GM18499 (cell line): ENCODE measurements around the gene CPA4.

ENCODE experiments used
- ATAC-seq: cut with Tn5 transposase; IDR thresholded peaks from one replicate; pipeline ENCODE4 v1.9.1; 2021; ENCODE audit warnings: moderate number of reproducible peaks; ENCODE audit not compliant: insufficient read depth, unreplicated experiment

Gene CPA4

DNA sequence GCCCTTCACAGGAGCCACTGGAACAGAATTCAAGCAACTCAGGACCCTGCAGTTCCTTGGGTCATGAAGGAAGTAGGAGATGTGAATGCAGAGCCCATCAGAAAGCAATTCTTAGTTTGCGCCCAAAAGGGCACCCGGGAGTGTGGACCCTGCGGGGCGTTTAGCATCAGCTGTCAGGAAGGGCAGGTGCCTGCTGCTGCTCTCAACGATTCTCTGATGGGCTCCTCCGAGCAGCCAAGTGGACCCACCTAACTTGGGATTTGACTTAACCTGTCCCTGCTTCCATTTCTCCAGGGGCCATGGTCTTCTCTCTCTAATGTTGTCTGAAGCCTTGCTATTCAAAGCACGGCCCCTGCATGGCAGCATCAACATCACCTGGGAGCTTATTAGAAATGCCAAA is 68.7 kb downstream of the CPA4 start:
- no peak for ATAC-seq

DNA sequence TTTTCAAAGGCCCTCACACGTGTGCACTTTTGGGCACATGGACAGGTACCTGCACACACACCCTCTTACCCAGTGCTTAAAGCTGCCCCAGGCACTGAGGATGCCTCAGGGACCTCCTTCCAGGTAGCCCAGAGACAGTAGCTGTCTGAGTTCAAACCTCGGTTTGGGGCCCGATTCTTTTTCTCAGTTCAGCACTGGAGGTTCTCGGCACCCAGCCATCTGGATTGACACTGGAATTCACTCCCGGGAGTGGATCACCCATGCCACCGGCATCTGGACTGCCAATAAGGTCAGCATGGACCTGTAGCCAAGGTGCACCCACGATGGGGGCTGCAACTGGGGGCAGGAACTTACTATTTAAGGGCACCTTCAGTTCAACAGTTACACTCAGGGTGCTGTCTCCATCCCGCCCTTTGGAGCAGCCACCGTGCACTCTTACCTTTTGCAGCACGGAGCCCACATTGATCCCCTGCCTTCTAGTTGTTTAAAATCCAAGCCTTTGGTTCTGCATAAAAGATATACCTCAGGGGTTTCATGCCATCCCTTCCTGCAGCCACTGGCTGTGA is 69.4 kb downstream of the CPA4 start:
- ATAC-seq, result no peak

DNA sequence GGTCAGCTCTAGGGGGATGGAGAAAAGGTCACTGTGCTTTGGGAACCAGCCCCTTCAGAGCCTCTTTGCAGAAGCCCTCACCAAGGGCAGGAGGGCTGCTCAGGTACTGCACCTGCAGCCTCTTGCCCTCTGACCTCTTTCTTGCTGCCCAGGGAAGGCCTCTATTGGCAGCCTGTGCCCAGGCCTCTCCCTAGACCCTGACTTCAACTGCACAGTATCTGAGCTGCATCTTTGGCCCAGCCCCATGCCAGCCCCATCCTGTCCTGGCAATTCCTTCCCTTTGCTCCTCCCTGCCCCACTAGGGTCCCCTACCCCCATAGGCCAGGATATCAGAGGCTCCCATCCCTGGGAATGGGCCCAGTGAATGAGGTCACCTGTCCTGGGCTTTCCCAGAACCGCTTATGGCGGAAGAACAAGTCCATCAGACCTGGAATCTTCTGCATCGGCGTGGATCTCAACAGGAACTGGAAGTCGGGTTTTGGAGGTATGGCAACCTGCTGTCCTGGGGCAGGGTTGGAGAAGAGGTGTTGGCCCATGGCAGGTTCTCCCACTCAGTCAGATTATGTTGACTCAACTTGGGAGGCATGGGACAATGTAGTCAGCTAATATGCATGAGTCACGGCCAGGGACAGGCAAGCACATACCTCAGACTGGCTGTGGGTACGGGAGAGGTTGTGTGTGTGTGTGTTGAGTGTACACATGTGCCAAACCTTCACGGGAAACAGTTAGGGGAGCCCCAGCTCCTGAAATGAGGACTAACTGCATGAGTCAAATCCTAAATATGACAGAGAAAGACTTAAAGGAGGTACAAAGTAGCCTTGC is 70.3 kb downstream of the CPA4 start:
- ATAC-seq, result no peak

DNA sequence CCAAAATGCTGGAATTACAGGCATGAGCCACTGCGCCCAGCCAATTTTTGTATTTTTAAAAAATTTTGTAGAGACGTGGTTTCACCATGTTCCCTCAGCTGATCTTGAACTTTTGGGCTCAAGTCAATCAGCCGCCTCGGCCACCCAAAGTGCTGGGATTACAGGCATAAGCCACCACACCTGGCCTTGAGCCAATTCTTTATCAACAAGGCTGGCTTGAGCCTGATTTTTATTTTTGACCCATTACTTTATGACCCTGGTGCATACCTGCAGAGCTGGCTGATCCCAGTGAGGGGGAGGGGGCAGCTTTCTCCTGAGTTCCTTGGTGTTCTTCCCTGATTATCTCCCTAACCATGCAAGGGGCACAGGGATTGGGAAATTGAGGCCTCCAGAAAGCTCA is 71.5 kb downstream of the CPA4 start:
- no peak for ATAC-seq

DNA sequence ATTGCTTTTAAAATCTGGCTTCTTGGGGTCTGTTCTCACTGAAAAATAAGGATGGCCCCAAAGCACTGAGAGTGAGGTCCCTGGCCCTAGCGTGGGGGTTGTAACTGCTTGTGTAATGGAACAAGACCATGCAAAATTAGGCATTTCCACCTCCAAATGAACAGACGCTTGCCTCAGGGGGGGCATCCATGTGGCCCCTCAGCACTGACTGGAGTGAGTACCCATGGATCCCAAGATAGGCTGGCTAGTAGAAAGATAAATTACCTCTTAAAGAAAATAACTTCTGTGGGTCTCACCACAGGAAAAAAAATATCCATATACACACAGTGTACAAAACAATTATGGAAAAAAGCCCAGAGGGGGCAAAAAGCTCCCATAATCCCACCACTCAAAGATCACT is 72.1 kb downstream of the CPA4 start:
- no peak for ATAC-seq

DNA sequence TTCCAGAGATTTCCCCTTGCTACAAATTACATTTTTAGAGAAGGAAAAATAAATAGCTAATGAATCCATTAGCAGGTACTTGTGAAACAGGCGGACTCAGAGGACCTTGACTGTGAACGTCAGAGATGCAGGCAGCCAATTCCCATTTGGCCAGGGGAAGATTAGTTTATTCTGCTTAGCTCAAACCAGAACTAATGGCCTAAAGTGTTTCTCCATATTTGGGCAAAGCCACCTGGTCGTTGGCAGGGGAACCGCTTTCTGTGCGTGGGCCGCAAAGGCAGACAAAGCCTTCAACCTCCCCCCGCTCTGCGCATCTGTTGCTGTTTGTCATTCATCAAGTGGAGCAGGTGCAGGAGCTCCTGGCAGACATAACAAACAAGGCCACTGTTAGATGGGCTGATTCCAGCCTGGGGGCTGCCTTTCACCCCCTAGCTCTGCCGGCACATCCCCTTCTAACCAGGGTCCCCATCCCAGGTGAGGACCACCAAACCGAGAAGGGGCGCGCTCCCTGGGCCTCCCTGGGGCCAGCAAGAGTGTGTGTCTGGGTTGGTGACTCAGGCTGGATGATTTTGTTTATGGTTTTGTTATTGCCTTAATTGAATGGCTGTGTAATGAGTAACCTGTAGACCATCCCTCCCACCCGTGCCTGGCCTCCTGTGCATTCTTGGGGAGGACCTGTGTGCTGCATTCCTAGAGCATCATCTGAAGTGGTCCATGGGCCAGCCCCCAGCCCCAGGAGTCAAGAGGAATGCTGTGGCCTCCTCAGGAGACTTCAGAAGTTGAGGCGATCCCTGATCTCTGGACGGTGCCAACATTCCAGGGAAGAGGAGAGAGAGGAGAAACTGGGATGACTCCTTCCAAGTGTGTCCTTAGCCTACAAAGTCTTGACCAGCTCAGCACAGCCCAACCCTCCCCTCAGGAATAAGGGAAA is 72.8 kb downstream of the CPA4 start:
- no peak for ATAC-seq

DNA sequence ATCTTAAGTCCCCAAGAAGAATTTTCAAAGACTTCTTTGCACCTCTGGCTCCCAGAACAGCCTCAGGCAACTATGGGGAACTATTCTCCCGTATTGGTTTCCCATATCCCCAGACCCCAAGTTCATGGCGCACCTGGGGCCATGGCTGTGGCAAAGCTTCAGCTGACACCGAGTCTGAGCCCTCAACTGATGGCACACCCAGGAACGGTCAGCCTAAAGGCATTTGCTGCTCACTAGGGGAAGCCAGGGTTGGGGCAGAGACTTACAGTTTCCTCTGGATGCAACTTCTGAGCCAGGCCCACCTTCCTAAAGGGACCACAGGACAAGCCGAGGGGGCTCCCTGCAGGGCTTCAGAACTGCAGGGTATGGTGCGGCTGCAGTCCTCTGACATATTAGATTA is 73.6 kb downstream of the CPA4 start:
- ATAC-seq, result no peak

DNA sequence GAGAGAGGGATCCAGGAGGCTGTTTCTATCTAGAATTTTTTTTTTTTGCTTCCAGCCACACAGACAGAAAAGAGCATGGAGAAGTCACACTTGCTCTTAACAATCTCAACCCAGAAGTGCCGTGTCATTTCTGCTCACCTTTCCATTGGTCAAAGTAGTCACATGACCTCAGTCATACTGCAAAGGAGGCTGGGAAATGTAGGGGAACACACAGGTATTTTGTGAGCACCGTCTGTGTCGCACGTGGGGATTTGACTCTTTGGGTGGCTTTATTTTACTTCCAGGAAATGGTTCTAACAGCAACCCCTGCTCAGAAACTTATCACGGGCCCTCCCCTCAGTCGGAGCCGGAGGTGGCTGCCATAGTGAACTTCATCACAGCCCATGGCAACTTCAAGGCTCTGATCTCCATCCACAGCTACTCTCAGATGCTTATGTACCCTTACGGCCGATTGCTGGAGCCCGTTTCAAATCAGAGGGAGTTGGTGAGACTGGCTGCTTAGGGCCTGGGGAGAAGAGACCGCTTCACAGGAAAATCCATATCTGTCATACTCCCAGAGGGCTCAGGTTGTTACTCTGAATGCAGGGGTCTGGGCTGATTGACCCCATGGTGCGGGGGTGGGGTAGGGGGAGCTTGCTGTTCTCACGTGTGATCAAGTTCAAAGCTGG is 74.3 kb downstream of the CPA4 start:
- ATAC-seq, result no peak

DNA sequence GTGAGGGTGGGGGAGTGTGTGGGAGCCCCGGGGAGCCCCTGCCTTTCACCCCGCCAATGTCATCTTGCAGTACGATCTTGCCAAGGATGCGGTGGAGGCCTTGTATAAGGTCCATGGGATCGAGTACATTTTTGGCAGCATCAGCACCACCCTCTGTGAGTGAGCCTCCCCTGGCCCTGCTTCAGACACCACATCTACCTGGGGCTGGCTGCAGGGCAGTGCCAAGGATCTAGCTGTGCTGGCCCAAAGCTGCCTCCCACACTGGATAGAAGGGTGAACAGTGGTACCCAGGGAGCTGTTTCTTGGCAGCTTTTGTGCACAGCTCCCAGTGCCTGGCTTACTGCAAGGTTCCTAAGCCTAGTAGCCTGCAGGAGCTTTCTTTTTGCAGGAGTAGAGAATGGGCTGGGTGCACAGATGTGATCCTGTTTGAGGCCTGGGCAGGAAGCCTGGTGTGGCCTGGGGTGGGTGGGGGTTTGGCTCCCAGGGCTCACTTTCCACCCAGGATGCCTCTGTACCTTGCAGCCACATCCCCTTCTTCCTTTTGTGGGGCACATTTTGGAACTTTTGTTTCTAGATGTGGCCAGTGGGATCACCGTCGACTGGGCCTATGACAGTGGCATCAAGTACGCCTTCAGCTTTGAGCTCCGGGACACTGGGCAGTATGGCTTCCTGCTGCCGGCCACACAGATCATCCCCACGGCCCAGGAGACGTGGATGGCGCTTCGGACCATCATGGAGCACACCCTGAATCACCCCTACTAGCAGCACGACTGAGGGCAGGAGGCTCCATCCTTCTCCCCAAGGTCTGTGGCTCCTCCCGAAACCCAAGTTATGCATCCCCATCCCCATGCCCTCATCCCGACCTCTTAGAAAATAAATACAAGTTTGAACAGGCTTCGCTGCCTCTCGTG is 75.1 kb downstream of the CPA4 start:
- no peak for ATAC-seq

DNA sequence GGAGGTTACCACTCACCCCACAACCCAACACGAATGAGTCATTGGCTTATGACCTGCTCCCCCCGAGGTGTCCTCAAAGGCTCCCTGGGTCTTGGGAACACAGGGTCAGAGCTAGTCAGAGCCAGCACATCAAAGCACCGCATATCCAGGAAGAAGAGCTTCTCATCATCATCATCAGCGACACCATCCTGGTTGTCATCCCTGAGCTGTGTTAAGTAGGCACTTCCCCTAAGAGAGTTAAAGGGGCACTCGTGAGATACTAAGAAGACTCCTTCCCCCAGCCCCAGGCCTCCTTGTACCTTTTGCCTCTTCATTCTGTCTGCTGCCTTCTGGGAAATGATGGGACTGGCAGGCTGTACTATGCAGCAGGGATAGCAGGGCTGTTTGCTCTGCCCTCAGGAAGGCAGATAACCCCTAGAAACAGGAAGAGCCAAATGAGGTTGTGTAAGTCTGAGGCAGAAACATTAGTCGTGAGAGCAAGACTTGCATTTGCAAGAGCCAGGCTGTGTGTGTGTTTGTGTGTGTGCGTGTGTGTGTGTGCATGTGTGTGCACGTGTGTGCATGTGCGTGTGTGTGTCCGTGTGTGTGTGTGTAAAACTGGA is 76.2 kb downstream of the CPA4 start:
- no peak for ATAC-seq

DNA sequence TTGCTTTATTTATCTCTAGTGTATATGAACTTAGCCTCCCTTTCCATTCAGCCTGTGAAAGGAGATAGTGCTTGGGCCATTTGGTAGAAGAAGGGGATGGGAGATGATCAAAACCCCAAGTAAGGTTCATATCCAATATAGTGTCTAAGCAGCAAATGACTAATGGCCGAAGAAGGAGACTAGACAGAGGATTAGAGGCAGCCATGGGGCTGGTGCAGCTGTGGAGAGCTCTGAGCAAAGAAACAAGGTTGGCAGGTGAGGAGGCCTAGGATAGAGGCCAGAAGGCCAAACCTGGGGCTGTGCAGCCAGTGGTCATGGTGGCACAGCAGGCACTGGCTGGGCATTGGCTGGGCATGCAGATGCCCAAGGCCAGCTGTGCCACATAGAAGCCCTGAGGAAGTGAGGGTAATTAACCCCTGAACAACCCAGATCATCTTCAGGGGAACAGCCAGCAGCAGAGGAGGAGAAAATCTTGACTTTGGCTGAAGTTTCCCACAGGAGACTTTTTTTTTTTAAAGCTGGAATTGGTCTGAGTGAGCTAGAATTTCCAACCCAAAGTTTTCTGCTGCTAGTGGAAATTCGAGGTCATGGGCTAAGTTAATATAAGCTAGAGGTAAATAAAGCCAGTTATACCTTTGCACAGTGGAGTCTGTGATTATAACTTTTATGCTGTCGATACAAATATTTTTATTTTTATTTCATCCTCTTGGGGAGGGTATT is 77.0 kb downstream of the CPA4 start:
- ATAC-seq, result no peak

DNA sequence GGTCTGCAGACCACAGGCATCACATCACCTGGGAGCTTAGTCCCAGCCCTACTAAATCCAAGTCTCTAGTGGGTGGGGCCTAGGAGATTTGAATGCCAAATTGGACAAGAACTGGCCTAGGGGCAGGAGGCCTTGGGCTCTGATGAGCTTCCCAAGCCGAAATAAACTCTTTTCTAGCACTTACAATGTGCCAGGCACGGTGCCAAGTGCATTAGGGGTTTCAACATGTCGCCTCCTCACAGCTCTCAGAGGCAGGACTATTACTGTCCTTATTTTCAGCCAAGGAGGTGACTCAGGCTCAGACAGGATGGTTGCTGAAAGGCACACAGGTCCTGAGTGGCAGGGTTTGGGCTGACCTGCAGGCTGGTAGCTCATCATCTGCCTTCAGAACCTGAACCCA is 78.1 kb downstream of the CPA4 start:
- no peak for ATAC-seq

DNA sequence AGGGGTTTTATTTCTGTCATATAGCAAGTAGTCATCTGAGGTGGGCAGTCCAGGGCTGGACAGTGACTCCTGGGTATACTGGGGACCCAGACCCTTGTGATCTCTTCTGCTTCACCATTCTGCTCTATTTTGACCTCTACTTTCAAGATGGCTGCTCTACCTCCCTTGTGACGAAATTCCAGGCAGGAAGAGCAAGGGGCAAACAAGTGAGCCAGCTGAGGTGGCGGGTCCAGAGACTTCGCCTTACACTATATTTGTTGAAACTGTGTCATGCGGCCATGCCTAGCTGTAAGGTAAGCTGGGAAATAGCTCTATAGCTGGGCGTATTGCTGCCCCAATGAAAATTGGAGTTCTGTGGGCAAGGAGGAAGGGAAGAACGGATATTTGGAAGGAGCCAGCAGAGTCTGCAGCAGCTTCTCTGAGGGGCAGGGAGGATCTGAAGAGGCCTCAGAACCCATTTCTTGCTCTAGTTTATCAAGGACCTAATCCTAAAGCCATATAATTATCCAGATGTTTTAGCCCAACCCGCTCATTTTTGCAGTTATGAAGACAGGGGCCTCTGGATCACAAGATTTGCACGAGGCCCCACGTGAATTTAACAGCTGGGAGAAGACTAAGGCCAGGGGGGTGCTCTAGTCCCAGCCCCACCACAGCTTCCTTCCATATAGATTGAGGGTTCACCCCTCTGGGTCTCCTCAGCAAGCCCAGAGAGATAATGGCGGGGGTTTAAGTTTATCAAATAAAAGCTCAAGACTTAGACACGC is 79.6 kb downstream of the CPA4 start:
- no peak for ATAC-seq
